ENCODE results near the gene TP53TG5. TPM values are rescaled to one million over a fixed set of nuclear protein-coding genes. Genes with fewer than 3 reads are reported as not detected.

The TP53TG5 gene
- total RNA-seq, 4 donors from 2014 or later = not detected

Small RNA genes lying within 50 kb of the gene (small RNA-seq; reads per million reads assigned to genes)
- gene MIR6812 = not detected

Other genes with a start within 250 kb of the TP53TG5 start
- gene PI3, start 203.4 kb downstream of the TP53TG5 start, total RNA-seq = not detected
- gene SEMG1, start 171.3 kb downstream of the TP53TG5 start, total RNA-seq = not detected
- not detected for gene SEMG2, start 157.0 kb downstream of the TP53TG5 start, total RNA-seq
- gene SLPI, start 123.8 kb downstream of the TP53TG5 start, total RNA-seq = 100 to 1,000 TPM; 103 to 371 (median 129) TPM
- gene RBPJL, start 71.5 kb downstream of the TP53TG5 start, total RNA-seq = under 1 TPM in 1 of 4 donors, not detected in 3; 0.44 TPM
- not detected for gene MATN4, start 70.0 kb downstream of the TP53TG5 start, total RNA-seq
- gene SDC4, start 29.9 kb downstream of the TP53TG5 start, total RNA-seq = 10 to 100 TPM; 41.2 to 72.5 (median 63.4) TPM
- gene SYS1, start 15.2 kb downstream of the TP53TG5 start, total RNA-seq = 10 to 100 TPM; 19.2 to 35.6 (median 25.2) TPM
- 10 to 100 TPM; 36.3 to 63.3 (median 51.1) TPM for gene DBNDD2, start 30.0 kb upstream of the TP53TG5 start, total RNA-seq
- 10 to 100 TPM; 54.6 to 82.8 (median 69.7) TPM for gene PIGT, start 37.8 kb upstream of the TP53TG5 start, total RNA-seq
- gene WFDC2, start 91.4 kb upstream of the TP53TG5 start, total RNA-seq = 1 to 10 TPM in 1 of 4 donors, under 1 TPM in 1, not detected in 2; 0.84 to 3.5 TPM
- gene SPINT3, start 137.3 kb upstream of the TP53TG5 start, total RNA-seq = not detected
- gene WFDC6, start 161.2 kb upstream of the TP53TG5 start, total RNA-seq = not detected
- gene EPPIN, start 169.1 kb upstream of the TP53TG5 start, total RNA-seq = not detected
- not detected for gene WFDC8, start 201.0 kb upstream of the TP53TG5 start, total RNA-seq

All from tibial nerve (tissue), 4 donors.